UCSD-AML1 (cell line): ENCODE data around the gene CGB3.
"Not testable (repeated sequence)": the region's sequence is repeated elsewhere in the genome, so short reads cannot be mapped to it uniquely, and the experiment has no call there.

Source experiments
- DNase-seq: peaks from one replicate; lab custom pipeline; 2025; ENCODE audit not compliant: unreplicated experiment; lab: John Stamatoyannopoulos, UW

CGB3 gene

GRCh38 chr19:49024233-49024632, at the start of gene CGB3:
Gene CGB3 (minus strand): TSS chr19:49024333. CDS start chr19:49023971, 362 bp downstream.
- DNase-seq: not testable (repeated sequence)

GRCh38 chr19:49071860-49072547, 47.9 kb upstream of the CGB3 start:
- no peak for DNase-seq

GRCh38 chr19:49070416-49070815, 46.3 kb upstream of the CGB3 start:
- DNase-seq: no peak

DNA sequence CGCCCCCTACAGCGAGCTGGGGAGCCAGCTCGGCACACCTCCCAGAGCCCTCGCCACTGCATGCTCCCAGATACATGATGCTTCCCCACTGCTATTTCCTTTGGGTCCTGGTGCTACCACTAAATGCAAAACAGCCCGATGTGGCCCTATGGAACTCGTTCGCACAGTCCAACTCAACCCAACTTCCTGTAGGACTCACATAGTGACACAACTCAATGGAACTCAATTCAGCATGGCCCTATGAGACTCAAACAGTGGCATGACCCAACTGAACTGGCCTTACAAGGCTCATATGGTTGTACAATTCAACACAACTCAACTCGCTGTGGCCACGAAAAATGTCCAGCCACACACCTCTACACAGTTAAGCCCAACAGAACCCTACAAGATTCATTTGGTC, 44.9 kb upstream of the CGB3 start:
- DNase-seq: no peak

DNA sequence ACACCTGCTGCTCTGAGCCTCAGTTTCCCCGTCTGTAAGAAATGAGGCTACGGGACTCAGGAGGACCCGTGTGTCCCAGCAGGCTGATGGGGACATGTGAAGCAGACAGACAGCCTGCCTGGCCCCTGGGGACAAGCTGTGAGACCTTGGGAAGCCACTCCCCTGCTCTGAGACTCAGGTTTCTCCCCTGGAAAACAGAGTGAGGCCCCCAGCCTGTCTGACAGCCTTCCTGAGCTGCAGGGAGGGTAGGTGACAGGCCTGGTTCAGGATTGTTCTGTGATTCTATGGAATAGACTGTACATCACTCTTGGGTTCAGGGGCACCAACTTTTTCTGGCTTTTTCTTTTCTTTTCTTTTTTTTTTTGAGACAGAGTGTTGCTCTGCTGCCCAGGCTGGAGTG, 43.4 kb upstream of the CGB3 start:
- DNase-seq: no peak

- no peak for DNase-seq
Measured at GRCh38 chr19:49065905-49066512, 41.9 kb upstream of the CGB3 start.

DNA sequence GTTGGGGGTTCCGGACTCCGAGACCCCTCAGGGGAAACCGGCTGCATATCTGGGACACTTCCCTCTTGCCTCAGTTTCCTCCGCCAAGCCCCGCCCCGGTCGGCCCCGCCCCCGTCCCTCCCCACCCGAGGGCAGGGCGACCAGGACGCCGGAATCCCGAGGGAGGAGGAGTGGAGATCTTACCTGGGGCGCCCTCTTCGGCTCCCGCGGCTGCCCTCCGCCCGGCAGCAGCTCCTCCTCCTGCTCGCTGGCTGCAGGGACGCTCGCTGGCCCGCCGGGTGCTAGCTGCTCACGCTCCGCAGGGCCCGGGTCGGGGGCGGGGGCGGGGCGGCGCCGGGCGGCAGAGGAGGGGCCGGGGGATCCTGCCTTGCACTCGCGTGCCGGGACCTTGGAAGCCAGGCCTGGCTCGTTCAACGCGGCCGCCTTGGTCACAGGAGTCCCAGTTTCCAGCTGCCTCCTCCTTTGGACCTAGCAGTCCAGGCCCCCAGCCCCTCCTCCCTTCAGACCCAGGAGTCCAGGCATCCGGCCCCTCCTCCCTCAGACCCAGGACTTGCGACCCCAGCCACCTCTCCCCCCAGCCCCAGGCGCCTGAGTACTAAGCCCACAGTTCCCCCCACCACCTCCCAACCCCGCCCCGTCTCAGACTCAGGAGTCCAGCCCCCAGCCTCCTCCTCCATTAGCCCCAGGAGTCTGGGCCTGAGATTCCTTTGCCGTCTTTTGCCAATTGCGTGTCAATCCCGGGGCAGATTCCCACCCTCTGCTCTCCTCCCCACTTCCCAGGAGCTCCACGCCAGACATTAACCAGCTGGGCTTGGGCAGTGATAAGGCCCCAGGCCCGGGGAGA, 40.9 kb upstream of the CGB3 start, which contains the start of gene NTF4:
Gene NTF4 (minus strand): TSS at position 51 of the 844 bp plus-strand sequence. CDS start 2,821 bp downstream, outside the sequence.
- DNase-seq: no peak

DNA sequence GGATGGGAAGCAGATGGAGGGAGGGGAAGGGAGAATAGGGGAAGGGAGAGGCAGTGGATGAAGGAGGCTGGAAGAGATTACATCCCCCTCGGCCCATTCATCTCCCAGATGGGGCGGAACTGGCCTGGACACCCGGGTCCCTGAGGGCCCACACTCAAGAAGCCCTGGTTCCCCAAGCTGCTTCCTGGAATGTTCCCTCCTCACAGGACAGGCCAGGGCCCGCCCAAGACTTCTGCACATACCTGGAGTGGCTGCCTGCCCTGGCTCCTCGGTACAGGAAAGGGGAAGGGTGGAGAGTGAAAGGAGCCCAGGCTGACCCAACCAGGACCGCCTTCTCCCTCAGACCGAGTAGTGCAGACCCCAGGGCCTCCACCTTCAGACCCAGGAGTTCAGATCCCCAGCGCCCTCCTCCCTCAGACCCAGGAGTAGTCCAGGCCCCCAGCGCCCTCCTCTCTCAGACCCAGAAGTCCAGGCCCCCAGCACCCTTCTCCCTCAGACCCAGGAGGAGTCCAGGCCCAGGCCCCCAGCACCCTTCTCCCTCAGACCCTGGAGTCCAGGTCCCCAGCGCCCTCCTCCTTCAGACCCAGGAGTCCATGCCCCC, 40.0 kb upstream of the CGB3 start:
- DNase-seq: no peak

DNA sequence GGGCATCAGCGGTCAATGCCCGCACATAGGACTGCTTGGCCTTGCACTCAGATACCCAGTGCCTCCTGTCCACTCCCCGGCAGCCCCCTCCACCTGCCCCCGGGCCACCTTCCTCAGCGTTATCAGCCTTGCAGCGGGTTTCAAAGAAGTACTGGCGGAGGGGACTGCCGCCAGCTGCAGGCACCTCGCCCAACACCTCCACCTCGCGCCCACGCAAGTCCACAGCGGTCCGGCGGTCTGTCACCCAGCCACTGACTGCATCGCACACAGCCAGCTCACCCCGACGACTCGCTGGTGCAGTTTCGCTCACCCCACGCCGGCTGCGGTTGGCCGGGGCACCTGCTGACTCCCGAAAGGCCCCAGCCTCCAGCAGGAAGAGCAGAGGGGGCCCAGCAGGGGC, 37.3 kb upstream of the CGB3 start:
- DNase-seq: no peak

DNA sequence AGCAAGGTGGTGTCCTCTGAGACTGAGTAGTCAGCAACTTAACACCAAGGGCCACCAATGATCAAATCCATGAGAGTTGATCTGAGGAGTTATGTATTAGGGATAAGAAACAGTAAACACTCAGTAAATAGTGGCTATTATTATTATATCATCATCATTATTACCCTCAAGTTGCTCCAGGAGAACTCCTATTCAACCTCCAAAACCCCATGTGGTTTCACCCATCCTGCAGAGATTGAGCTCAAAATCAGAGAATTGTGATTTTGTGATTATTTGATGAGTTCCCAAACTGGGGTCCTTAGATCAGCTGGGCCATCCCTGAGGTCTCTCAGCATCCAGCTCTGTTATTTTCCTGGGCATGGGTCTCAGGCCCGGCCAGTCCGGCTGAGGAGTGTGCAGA, 36.9 kb upstream of the CGB3 start:
- DNase-seq: no peak

- no peak for DNase-seq
Measured at GRCh38 chr19:49059053-49059452, 34.9 kb upstream of the CGB3 start.

GRCh38 chr19:49058562-49058961, 34.4 kb upstream of the CGB3 start:
- no peak for DNase-seq

GRCh38 chr19:49057636-49058234, 33.6 kb upstream of the CGB3 start, which contains the start of gene CGB7:
Gene CGB7 (minus strand): TSS chr19:49057749. CDS start chr19:49055375, 2,374 bp downstream.
- DNase-seq: no peak

- not testable (repeated sequence) for DNase-seq
Measured at GRCh38 chr19:49056902-49057596, 32.9 kb upstream of the CGB3 start.

GRCh38 chr19:49056101-49056901, 32.2 kb upstream of the CGB3 start:
- peak; percentile 65 for DNase-seq

DNA sequence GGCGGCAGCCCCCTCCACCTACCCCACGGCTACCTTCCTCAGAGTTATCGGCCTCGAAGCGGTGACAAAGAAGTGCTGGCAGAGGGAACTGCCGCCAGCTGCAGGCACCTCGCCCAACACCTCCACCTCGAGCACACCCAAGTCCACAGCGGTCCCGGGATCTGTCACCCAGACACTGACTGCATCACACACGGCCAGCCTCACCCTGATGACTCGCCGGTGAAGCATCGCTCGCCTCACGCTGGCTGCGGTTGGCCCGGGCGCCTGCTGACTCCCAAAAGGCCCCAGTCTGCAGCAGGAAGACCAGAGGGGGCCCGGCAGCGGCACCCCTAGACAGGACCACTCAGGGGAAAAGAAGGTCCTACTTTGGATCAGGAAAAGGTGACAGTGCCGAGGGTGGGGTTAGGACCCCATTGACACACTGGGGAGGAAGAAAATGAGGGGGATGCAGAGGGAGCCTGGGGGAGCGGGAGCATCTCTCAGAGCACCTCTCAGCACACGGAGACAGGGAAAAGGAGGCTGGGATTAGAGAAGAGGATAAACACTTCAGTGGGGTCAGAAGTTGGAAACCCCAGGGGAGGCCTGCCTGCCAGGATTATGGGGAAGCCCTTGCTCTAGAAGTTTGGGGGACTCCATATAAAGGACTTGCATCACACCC, 26.4 kb upstream of the CGB3 start:
- not testable (repeated sequence) for DNase-seq

DNA sequence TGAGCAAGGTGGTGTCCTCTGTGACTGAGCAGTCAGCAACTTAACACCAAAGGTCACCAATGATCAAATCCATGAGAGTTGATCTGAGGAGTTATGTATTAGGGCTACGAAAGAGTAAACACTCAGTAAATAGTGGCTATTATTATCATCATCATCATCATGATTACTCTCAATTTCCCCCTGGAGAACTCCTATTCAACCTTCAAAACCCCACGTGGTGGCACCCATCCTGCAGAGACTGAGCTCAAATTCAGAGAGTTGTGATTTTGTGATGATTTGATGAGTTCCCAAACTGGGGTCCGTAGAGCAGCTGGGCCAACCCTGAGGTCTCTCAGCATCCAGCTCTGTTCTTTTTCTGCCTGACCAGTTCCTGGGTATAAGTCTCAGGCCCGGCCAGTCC, 25.7 kb upstream of the CGB3 start:
- DNase-seq: not testable (repeated sequence)

DNA sequence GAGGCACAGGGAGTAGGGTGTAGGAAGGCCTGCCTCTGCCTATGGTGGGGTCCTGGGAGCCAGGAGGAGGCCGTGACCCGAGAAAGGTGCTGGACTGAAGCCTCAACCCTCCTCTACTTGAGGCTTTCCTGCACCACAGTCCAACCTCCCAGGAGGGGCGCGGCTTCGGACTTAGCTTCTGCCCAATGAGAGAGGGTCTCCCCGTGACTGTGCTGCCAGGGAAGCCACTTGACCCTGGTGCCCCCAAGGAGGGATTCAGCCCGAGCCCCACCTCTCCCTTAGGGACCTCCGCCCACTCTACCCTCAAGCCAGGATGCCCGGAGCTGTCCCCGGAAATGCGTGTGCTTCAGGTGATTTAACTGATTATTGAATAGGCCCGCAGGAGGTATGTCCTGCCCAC, 24.9 kb upstream of the CGB3 start, which contains the start of gene CGB8:
Gene CGB8 (minus strand): TSS at position 101 of the 400 bp plus-strand sequence. CDS start 372 bp downstream, outside the sequence.
- DNase-seq: not testable (repeated sequence)

DNA sequence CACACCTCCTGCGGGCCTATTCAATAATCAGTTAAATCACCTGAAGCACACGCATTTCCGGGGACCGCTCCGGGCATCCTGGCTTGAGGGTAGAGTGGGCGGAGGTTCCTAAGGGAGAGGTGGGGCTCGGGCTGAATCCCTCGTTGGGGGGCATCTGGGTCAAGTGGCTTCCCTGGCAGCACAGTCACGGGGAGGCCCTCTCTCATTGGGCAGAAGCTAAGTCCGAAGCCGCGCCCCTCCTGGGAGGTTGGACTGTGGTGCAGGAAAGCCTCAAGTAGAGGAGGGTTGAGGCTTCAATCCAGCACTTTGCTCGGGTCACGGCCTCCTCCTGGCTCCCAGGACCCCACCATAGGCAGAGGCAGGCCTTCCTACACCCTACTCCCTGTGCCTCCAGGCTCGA, 19.4 kb upstream of the CGB3 start, which contains the start of gene CGB5:
Gene CGB5 (plus strand): TSS at position 301 of the 400 bp plus-strand sequence. CDS start 362 bp downstream, outside the sequence.
- not testable (repeated sequence) for DNase-seq
